BE2C (cell line): ENCODE data around the gene CUL3.
A peak's percentile ranks its signal among the peaks of the same experiment; 100 is the strongest.
"Not testable (repeated sequence)": the region's sequence is repeated elsewhere in the genome, so short reads cannot be mapped to it uniquely, and the experiment has no call there.

Experiments used
- DNase-seq: peaks from one replicate; pipeline ENCODE4 v3.0.0-alpha.2; 2020
- H3K27me3 ChIP-seq: fragments of 250-450 bp; sonication (Bioruptor Pico); 2 replicates; pipeline ENCODE4 v1.5.1; 2020; ENCODE audit warnings: mild to moderate bottlenecking
- H3K36me3 ChIP-seq: fragments of 250-450 bp; sonication (Bioruptor Pico); 2 replicates; pipeline ENCODE4 v1.5.1; 2020; ENCODE audit warnings: mild to moderate bottlenecking
- H3K4me1 ChIP-seq: fragments of 250-450 bp; sonication (Bioruptor Pico); 2 replicates; pipeline ENCODE4 v1.5.1; 2020
- H3K4me3 ChIP-seq: 2 replicates; pipeline ENCODE4 v1.5.1; 2011; ENCODE audit warnings: low read depth, low read length
- H3K9me3 ChIP-seq: fragments of 250-450 bp; sonication (Bioruptor Pico); 2 replicates; pipeline ENCODE4 v1.5.1; 2020
- TF ChIP-seq, protein P1 (sequence below): IDR thresholded peaks from 2 replicates; pipeline ENCODE4 v1.5.1; 2012; ENCODE audit warnings: mild to moderate bottlenecking, low read depth, low read length

CUL3 gene

DNA sequence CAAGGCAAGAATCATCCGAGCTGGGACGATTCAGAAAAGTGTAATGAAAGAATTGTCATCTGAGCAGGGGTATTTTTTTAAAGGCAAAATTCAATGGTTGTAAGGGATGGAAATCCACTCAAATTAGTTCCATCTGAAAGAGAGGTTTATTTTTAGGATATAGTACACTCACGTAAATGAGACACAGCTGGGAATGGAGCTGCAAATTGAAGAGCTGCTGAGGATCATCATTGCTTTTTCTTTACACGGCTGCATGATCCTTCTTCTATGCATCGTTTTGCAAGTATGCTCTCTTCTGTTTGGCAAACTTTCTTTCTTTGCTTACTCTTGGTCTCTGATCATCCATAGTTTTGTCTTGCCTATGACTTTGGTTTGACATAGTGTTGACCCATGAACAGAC, 27.4 kb upstream of the CUL3 start:
- no peak for DNase-seq
- Histone ChIP-seq H3K27me3 (no peaks in the 10 kb centered on the region), H3K9me3 (no peaks in the 10 kb centered on the region), H3K4me3 (no peak overlapping the region), H3K36me3 (no peaks in the 10 kb centered on the region), H3K4me1 (peaks cover 9% of the 10 kb centered on the region)
- TF ChIP-seq, protein P1, sequence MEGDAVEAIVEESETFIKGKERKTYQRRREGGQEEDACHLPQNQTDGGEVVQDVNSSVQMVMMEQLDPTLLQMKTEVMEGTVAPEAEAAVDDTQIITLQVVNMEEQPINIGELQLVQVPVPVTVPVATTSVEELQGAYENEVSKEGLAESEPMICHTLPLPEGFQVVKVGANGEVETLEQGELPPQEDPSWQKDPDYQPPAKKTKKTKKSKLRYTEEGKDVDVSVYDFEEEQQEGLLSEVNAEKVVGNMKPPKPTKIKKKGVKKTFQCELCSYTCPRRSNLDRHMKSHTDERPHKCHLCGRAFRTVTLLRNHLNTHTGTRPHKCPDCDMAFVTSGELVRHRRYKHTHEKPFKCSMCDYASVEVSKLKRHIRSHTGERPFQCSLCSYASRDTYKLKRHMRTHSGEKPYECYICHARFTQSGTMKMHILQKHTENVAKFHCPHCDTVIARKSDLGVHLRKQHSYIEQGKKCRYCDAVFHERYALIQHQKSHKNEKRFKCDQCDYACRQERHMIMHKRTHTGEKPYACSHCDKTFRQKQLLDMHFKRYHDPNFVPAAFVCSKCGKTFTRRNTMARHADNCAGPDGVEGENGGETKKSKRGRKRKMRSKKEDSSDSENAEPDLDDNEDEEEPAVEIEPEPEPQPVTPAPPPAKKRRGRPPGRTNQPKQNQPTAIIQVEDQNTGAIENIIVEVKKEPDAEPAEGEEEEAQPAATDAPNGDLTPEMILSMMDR, result no peak

DNA sequence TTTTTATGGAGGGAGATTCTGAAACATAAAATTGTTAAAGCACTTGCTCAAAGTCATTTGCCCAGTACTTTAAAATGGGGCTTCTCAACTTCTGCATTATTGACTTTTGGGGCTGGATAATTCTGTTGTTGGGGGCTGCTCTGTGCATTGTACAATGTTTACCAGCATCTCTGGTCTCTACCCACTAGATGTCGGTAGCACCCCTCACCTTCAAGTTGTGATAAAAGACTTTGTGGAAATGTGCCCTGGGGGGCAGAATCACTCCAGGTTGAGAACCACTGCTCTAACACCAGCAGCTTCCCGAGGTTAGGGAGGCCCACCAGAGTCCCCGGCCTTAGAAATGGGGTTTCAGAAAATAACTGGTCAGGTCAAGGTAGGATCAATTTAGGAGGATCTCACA, 26.8 kb upstream of the CUL3 start:
- Histone ChIP-seq H3K4me3 (no peak overlapping the region), H3K36me3 (no peaks in the 10 kb centered on the region), H3K4me1 (peaks cover 9% of the 10 kb centered on the region), H3K9me3 (no peaks in the 10 kb centered on the region), H3K27me3 (no peaks in the 10 kb centered on the region)
- TF ChIP-seq, protein P1, result peak; percentile 44
- DNase-seq, result peak; percentile 19

DNA sequence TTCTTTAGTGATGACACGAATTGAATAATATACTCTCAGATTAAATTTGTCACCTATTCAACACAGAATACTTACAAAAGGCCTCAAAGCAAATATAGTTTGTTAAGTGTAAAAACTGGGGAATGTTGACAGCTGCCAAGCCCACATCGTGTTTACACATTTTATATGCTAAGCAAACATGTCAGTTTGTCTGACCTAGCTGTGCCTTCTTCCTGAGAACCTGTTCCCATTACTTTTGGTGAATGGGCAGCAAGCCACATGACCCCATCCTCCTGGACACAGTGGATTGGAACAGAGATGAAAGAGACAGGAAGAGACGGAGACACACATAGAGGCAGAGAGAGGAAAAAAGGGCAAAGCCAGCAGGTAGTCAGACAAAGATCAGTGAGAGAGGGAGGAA, 22.9 kb upstream of the CUL3 start:
- H3K4me3 ChIP-seq, result no peak overlapping the region
- TF ChIP-seq, protein P1, result no peak
- DNase-seq, result no peak

DNA sequence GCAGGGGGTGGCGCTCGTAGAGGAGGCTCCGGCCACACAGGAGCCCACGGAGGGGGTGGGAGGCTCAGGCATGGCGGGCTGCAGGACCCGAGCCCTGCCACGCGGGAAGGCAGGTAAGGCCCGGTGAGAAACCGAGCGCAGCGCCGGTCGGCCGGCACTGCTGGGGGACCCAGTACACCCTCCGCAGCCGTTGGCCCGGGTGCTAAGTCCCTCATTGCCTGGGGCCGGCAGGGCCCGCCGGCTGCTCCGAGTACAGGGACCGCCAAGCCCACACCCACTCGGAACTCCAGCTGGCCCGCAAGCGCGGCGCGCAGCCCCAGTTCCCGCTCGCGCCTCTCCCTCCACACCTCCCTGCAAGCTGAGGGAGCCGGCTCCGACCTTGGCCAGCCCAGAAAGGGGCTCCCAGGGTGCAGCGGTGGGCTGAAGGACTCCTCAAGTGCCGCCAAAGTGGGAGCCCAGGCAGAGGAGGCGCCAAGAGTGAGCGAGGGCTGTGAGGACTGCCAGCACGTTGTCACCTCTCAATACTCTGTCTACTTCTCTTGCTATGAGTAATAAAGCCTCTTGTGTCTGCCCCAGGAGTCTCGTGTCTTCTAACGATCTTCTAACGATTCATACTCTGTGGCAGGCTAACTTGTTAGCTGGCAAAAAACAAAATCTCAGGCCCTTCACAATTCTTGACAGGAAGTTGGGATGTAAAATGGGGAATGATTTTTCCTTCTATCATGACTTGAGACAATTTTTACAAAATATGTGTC, 18.8 kb upstream of the CUL3 start:
- H3K4me3 ChIP-seq, H3K4me1 ChIP-seq, H3K9me3 ChIP-seq, H3K27me3 ChIP-seq, DNase-seq, H3K36me3 ChIP-seq: not testable (repeated sequence)

More for the DNA sequence above, 22.9 kb upstream of the CUL3 start:
- H3K9me3 ChIP-seq, result no peaks in the 10 kb centered on the region
- H3K27me3 ChIP-seq, result no peaks in the 10 kb centered on the region
- no peaks in the 10 kb centered on the region for H3K36me3 ChIP-seq
- no peaks in the 10 kb centered on the region for H3K4me1 ChIP-seq

DNA sequence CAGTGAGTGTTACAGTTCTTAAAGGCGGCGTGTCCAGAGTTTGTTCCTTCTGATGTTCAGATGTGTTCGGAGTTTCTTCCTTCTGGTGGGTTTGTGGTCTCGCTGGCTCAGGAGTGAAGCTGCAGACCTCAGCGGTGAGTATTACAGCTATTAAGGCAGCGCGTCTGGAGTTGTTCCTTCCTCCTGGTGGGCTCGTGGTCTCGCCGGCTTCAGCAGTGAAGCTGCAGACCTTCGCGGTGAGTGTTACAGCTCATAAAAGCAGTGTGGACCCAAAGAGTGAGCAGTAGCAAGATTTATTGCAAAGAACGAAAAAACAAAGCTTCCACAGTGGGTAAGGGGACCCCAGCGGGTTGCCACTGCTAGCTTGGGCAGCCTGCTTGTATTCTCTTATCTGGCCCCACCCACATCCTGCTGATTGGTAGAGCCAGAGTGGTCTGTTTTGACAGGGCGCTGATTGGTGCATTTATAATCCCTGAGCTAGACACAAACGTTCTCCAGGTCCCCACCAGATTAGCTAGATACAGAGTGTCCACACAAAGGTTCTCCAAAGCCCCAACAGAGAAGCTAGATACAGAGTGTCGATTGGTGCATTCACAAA, 17.7 kb upstream of the CUL3 start:
- DNase-seq, H3K4me1 ChIP-seq, H3K4me3 ChIP-seq, H3K36me3 ChIP-seq, H3K9me3 ChIP-seq, H3K27me3 ChIP-seq: not testable (repeated sequence)

DNA sequence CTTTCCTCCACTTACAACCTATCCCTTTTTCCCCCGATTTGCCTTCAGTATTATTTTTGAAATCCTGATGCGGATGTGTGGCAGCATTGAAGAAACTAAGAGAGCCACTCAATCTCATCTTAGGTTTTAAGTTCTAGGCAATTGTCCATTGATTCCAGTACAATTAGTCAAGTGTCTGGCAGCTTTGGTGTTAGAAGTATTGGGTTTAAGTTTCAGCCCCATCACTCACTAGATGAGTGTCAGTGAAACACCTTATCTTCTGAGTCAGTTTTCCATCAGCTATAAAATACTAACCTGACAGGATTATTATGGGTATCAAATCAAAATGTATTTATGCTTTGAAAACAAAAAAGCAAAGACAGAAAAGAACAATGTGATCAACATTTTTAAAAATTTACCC, 16.8 kb upstream of the CUL3 start:
- no peaks in the 10 kb centered on the region for H3K9me3 ChIP-seq
- H3K4me1 ChIP-seq, result no peaks in the 10 kb centered on the region
- no peaks in the 10 kb centered on the region for H3K27me3 ChIP-seq
- H3K4me3 ChIP-seq, result no peak overlapping the region
- H3K36me3 ChIP-seq, result no peaks in the 10 kb centered on the region
- TF ChIP-seq, protein P1, result no peak
- no peak for DNase-seq

DNA sequence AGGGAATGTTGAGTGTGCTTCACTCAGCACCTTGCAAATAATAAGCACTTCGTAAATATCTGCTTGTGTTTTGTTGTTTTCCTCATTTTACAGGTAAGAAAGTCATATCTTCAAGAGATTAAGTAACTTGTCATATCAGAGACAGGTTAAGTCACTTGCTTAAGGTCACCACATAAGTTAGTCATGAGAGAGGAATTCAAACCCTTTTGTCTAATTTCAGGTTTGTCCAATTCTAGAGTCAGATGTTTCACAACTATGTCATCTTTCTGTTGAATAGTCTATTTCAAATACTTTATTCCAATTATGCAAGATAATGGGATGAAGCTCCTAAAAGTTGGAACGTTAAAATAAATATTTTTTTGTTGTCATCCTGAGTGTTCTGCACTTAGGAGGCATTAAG, 13.5 kb upstream of the CUL3 start:
- H3K9me3 ChIP-seq, result no peaks in the 10 kb centered on the region
- H3K36me3 ChIP-seq, result no peaks in the 10 kb centered on the region
- no peak overlapping the region for H3K4me3 ChIP-seq
- no peak for DNase-seq
- TF ChIP-seq, protein P1, result no peak
- H3K27me3 ChIP-seq, result no peaks in the 10 kb centered on the region
- H3K4me1 ChIP-seq, result no peaks in the 10 kb centered on the region
